ENCODE measurements around the gene S100G.
"Not testable (repeated sequence)": the region's sequence is repeated elsewhere in the genome, so short reads cannot be mapped to it uniquely, and the experiment has no call there.

S100G gene

GRCh38 chrX:16649858-16650257, at the start of gene S100G:
TSS of gene S100G (plus strand) at chrX:16650158. CDS start at chrX:16651007, 849 bp downstream.
- no peak for DNase-seq

- DNase-seq: no peak
These were observed 48.1 kb upstream of the S100G start for GRCh38 chrX:16601885-16602284.

- not testable (repeated sequence) for DNase-seq
These were observed 46.7 kb upstream of the S100G start for GRCh38 chrX:16603235-16603634.

- no peak for DNase-seq
These were observed 46.1 kb upstream of the S100G start for GRCh38 chrX:16603822-16604221.

- DNase-seq: no peak
These were observed 45.6 kb upstream of the S100G start for GRCh38 chrX:16604337-16604736.

- no peak for DNase-seq
These were observed 43.7 kb upstream of the S100G start for GRCh38 chrX:16606142-16606720.

- no peak for DNase-seq
These were observed 39.8 kb upstream of the S100G start for GRCh38 chrX:16610121-16610621.

- not testable (repeated sequence) for DNase-seq
These were observed 39.3 kb upstream of the S100G start for GRCh38 chrX:16610654-16611053.

- DNase-seq: no peak
These were observed 37.6 kb upstream of the S100G start for GRCh38 chrX:16612257-16612897.

GRCh38 chrX:16617382-16617781, 32.6 kb upstream of the S100G start:
- DNase-seq: no peak

- no peak for DNase-seq
These were observed 31.5 kb upstream of the S100G start for GRCh38 chrX:16618422-16618821.

- no peak for DNase-seq
These were observed 30.9 kb upstream of the S100G start for GRCh38 chrX:16619024-16619423.

- DNase-seq: not testable (repeated sequence)
These were observed 21.4 kb upstream of the S100G start for GRCh38 chrX:16628511-16628910.

GRCh38 chrX:16628946-16629595, 20.9 kb upstream of the S100G start:
- no peak for DNase-seq

- DNase-seq: no peak
These were observed 20.0 kb upstream of the S100G start for GRCh38 chrX:16629909-16630308.

GRCh38 chrX:16633754-16634153, 16.2 kb upstream of the S100G start:
- no peak for DNase-seq

- no peak for DNase-seq
These were observed 14.9 kb upstream of the S100G start for GRCh38 chrX:16635040-16635439.

GRCh38 chrX:16635596-16635995, 14.4 kb upstream of the S100G start:
- DNase-seq: no peak

- no peak for DNase-seq
These were observed 11.4 kb upstream of the S100G start for GRCh38 chrX:16638533-16638932.

- DNase-seq: no peak
These were observed 10.0 kb upstream of the S100G start for GRCh38 chrX:16639966-16640365.

GRCh38 chrX:16640823-16641222, 9.1 kb upstream of the S100G start:
- no peak for DNase-seq

GRCh38 chrX:16643176-16643575, 6.8 kb upstream of the S100G start:
- no peak for DNase-seq

- no peak for DNase-seq
These were observed 3.4 kb upstream of the S100G start for GRCh38 chrX:16646366-16647138.
